Measurements from ENCODE around the gene FGF18.

Gene FGF18

GRCh38 chr5:171421331-171422262 lies 2.1 kb downstream of the FGF18 start:
- no peak for TF ChIP-seq L3MBTL2 (conservative IDR thresholded peaks at IDR 0.05)
- no peak for TF ChIP-seq FOXA1 (IDR thresholded peaks at IDR 0.05)
- no peak for DNase-seq (ENCODE audit: extremely low spot score)
- CTCF ChIA-PET, result interaction anchor here (0.6 kb wide), 1 partner anchor 106 kb away, joined by 4 read pairs; no protein-coding TSS in a partner anchor
- POLR2A ChIA-PET, result interaction anchor here (0.5 kb wide), 1 partner anchor 306 kb away, joined by 3 read pairs; no protein-coding TSS in a partner anchor

GRCh38 chr5:171422495-171422894 lies 3.0 kb downstream of the FGF18 start:
- ChIA-PET CTCF (no interaction called here), POLR2A (no interaction called here)
- TF ChIP-seq SP1 (IDR thresholded peaks at IDR 0.05), result no peak
- no peak for TF ChIP-seq SUZ12 (IDR thresholded peaks at IDR 0.05)
- TF ChIP-seq HDGF (IDR thresholded peaks at IDR 0.05; ENCODE audit: borderline replicate concordance), result no peak
- TF ChIP-seq PKNOX1 (IDR thresholded peaks at IDR 0.05), result no peak
- TF ChIP-seq NFRKB (IDR thresholded peaks at IDR 0.05), result no peak
- TF ChIP-seq ELF4 (IDR thresholded peaks at IDR 0.05), result no peak
- TF ChIP-seq FOXK2 (IDR thresholded peaks at IDR 0.05), result no peak
- no peak for TF ChIP-seq BHLHE40 (IDR thresholded peaks at IDR 0.05; ENCODE audit: borderline replicate concordance)
- no peak for TF ChIP-seq FOXM1 (IDR thresholded peaks at IDR 0.05; ENCODE audit: borderline replicate concordance)
- TF ChIP-seq CTBP1 (IDR thresholded peaks at IDR 0.05; ENCODE audit: borderline replicate concordance), result no peak
- TF ChIP-seq FOXA1 (IDR thresholded peaks at IDR 0.05), result no peak
- TF ChIP-seq TARDBP (IDR thresholded peaks at IDR 0.05), result no peak
- no peak for TF ChIP-seq LEF1 (IDR thresholded peaks at IDR 0.05; ENCODE audit: borderline replicate concordance)
- DNase-seq (ENCODE audit: extremely low spot score), result no peak

- CTCF ChIA-PET, result no interaction called here
- DNase-seq (ENCODE audit: extremely low spot score), result no peak
- TF ChIP-seq BHLHE40 (IDR thresholded peaks at IDR 0.05; ENCODE audit: borderline replicate concordance) (no peak), ARNT (IDR thresholded peaks at IDR 0.05) (no peak), TARDBP (IDR thresholded peaks at IDR 0.05) (no peak), L3MBTL2 (conservative IDR thresholded peaks at IDR 0.05) (no peak), SUZ12 (IDR thresholded peaks at IDR 0.05) (no peak), HDGF (IDR thresholded peaks at IDR 0.05; ENCODE audit: borderline replicate concordance) (no peak), ELF4 (IDR thresholded peaks at IDR 0.05) (no peak), FOXK2 (IDR thresholded peaks at IDR 0.05) (no peak), SP1 (IDR thresholded peaks at IDR 0.05) (no peak)
- POLR2A ChIA-PET, result no interaction called here
Observed at GRCh38 chr5:171422902-171423663, 3.6 kb downstream of the FGF18 start.

- ChIA-PET CTCF (no interaction called here), POLR2A (no interaction called here)
- DNase-seq (ENCODE audit: extremely low spot score), result no peak
- no peak for TF ChIP-seq SP1 (IDR thresholded peaks at IDR 0.05)
- no peak for TF ChIP-seq NFRKB (IDR thresholded peaks at IDR 0.05)
- no peak for TF ChIP-seq FOXK2 (IDR thresholded peaks at IDR 0.05)
- TF ChIP-seq ZNF384 (IDR thresholded peaks at IDR 0.05), result no peak
- TF ChIP-seq LEF1 (IDR thresholded peaks at IDR 0.05; ENCODE audit: borderline replicate concordance), result no peak
Observed at GRCh38 chr5:171424726-171425125, 5.3 kb downstream of the FGF18 start.

GRCh38 chr5:171425596-171426244 lies 6.3 kb downstream of the FGF18 start:
- POLR2A ChIA-PET, result no interaction called here
- DNase-seq (ENCODE audit: extremely low spot score), result no peak
- TF ChIP-seq BHLHE40 (IDR thresholded peaks at IDR 0.05; ENCODE audit: borderline replicate concordance), result no peak
- TF ChIP-seq SP1 (IDR thresholded peaks at IDR 0.05), result no peak
- CTCF ChIA-PET, result interaction anchor here (0.7 kb wide), 1 partner anchor 118 kb away, joined by 3 read pairs; no protein-coding TSS in a partner anchor

GRCh38 chr5:171426266-171426665 lies 6.8 kb downstream of the FGF18 start:
- TF ChIP-seq ZNF384 (IDR thresholded peaks at IDR 0.05), result no peak
- no peak for TF ChIP-seq BHLHE40 (IDR thresholded peaks at IDR 0.05; ENCODE audit: borderline replicate concordance)
- TF ChIP-seq ARNT (IDR thresholded peaks at IDR 0.05), result no peak
- no peak for TF ChIP-seq ELF4 (IDR thresholded peaks at IDR 0.05)
- TF ChIP-seq NFRKB (IDR thresholded peaks at IDR 0.05), result no peak
- no peak for TF ChIP-seq FOXK2 (IDR thresholded peaks at IDR 0.05)
- TF ChIP-seq SP1 (IDR thresholded peaks at IDR 0.05), result no peak
- TF ChIP-seq FOXA1 (IDR thresholded peaks at IDR 0.05), result no peak
- TF ChIP-seq L3MBTL2 (conservative IDR thresholded peaks at IDR 0.05), result no peak
- no peak for TF ChIP-seq PKNOX1 (IDR thresholded peaks at IDR 0.05)
- no peak for TF ChIP-seq SUZ12 (IDR thresholded peaks at IDR 0.05)
- TF ChIP-seq CTBP1 (IDR thresholded peaks at IDR 0.05; ENCODE audit: borderline replicate concordance), result no peak
- TF ChIP-seq FOXM1 (IDR thresholded peaks at IDR 0.05; ENCODE audit: borderline replicate concordance), result no peak
- TF ChIP-seq HDGF (IDR thresholded peaks at IDR 0.05; ENCODE audit: borderline replicate concordance), result no peak
- TF ChIP-seq TARDBP (IDR thresholded peaks at IDR 0.05), result no peak
- TF ChIP-seq LEF1 (IDR thresholded peaks at IDR 0.05; ENCODE audit: borderline replicate concordance), result no peak
- ChIA-PET POLR2A (no interaction called here), CTCF (interaction anchor here (0.7 kb wide), 1 partner anchor 118 kb away, joined by 3 read pairs; no protein-coding TSS in a partner anchor)
- DNase-seq (ENCODE audit: extremely low spot score), result no peak
